ENCODE results near the gene GTF2H1. TPM values are rescaled to one million over a fixed set of nuclear protein-coding genes. Genes with fewer than 3 reads are reported as not detected.
"Not testable (repeated sequence)": the region's sequence is repeated elsewhere in the genome, so short reads cannot be mapped to it uniquely, and the experiment has no call there.

Gene GTF2H1
- total RNA-seq, 1 experiment from 2014 or later: 74.3 TPM

GRCh38 chr11:18372201-18372600 lies 49.8 kb downstream of the GTF2H1 start:
- no peak for DNase-seq (ENCODE audit: low read depth)

- DNase-seq (ENCODE audit: low read depth): no peak
Observed at GRCh38 chr11:18374956-18375355, 52.6 kb downstream of the GTF2H1 start.

GRCh38 chr11:18375941-18376340 lies 53.6 kb downstream of the GTF2H1 start:
- no peak for DNase-seq (ENCODE audit: low read depth)

GRCh38 chr11:18379201-18379600 lies 56.8 kb downstream of the GTF2H1 start:
- no peak for DNase-seq (ENCODE audit: low read depth)

GRCh38 chr11:18383388-18384156 lies 61.2 kb downstream of the GTF2H1 start:
- peak; percentile 100 for DNase-seq (ENCODE audit: low read depth)

- peak; percentile 87 for DNase-seq (ENCODE audit: low read depth)
Observed at GRCh38 chr11:18384157-18384641, 61.8 kb downstream of the GTF2H1 start.

GRCh38 chr11:18390088-18390487 lies 67.7 kb downstream of the GTF2H1 start:
- DNase-seq (ENCODE audit: low read depth): no peak

- DNase-seq (ENCODE audit: low read depth): no peak
Observed at GRCh38 chr11:18392434-18393321, 70.3 kb downstream of the GTF2H1 start.

- no peak for DNase-seq (ENCODE audit: low read depth)
Observed at GRCh38 chr11:18393581-18394274, 71.4 kb downstream of the GTF2H1 start.

- peak; percentile 95 for DNase-seq (ENCODE audit: low read depth)
Observed at GRCh38 chr11:18394275-18394927, 72.0 kb downstream of the GTF2H1 start, which contains the start of gene LDHA. TSS of gene LDHA (plus strand) at chr11:18394563. CDS start at chr11:18396843, 2,280 bp downstream.

GRCh38 chr11:18394928-18395734 lies 72.8 kb downstream of the GTF2H1 start:
- DNase-seq (ENCODE audit: low read depth): no peak

- DNase-seq (ENCODE audit: low read depth): peak; percentile 98
Observed at GRCh38 chr11:18395735-18396504, 73.6 kb downstream of the GTF2H1 start.

GRCh38 chr11:18397921-18398320 lies 75.6 kb downstream of the GTF2H1 start:
- DNase-seq (ENCODE audit: low read depth): no peak

GRCh38 chr11:18401077-18401476 lies 78.7 kb downstream of the GTF2H1 start:
- DNase-seq (ENCODE audit: low read depth): not testable (repeated sequence)

- DNase-seq (ENCODE audit: low read depth): no peak
Observed at GRCh38 chr11:18404062-18404461, 81.7 kb downstream of the GTF2H1 start.

GRCh38 chr11:18407400-18407799 lies 85.0 kb downstream of the GTF2H1 start:
- peak; percentile 46 for DNase-seq (ENCODE audit: low read depth)

GRCh38 chr11:18408558-18409291 lies 86.4 kb downstream of the GTF2H1 start:
- DNase-seq (ENCODE audit: low read depth): no peak

GRCh38 chr11:18416459-18416858 lies 94.1 kb downstream of the GTF2H1 start:
- DNase-seq (ENCODE audit: low read depth): no peak

All from LHCN-M2 (cell line).